K562 (cell line): ENCODE results near the gene TAF11L13. TPM values are rescaled to one million over a fixed set of nuclear protein-coding genes. Genes with fewer than 3 reads are reported as not detected.
"Not testable (repeated sequence)": the region's sequence is repeated elsewhere in the genome, so short reads cannot be mapped to it uniquely, and the experiment has no call there.

Experiments used
- ATAC-seq: fragments of 200-7000 bp; cut with Tn5 transposase; 3 replicates; pipeline ENCODE4 v1.9.1; 2020; ENCODE audit warnings: moderate library complexity
- BruUV-seq: library from RNA; stranded (reverse); fragments of 400-500 nt; replicated peaks from 2 replicates; lab custom pipeline; 2021; lab: Mats Ljungman, UMichigan
- CTCF ChIA-PET: fragments of 300-600 bp; formaldehyde crosslinking; extraction: SDS; loops from one replicate; lab custom pipeline; 2021; ENCODE audit warnings: low intra/inter-chr PET ratio; lab: Yijun Ruan, JAX
- POLR2A ChIA-PET: fragments of 300-600, 350-650 bp; sonication (Branson Sonifier 250); formaldehyde crosslinking; extraction: SDS; loops from one replicate; lab custom pipeline; 2021; ENCODE audit warnings: antibody characterized with exemption, inconsistent platforms; lab: Yijun Ruan, JAX
- DNase-seq, 4 experiments: peaks; one replicate each; pipeline versions ENCODE4 v3.0.0 to v3.0.0-alpha.2; 2011 to 2018; ENCODE audit warnings: low spot score in 3 of 4, mixed read lengths in 3 of 4; ENCODE audit errors: extremely low read depth in 1 of 4
- FAIRE-seq: peaks from 2 replicates; lab custom pipeline; 2011; peaks lifted over from hg19 to GRCh38; lab: Jason Lieb, UNC
- H2AFZ ChIP-seq: 2 replicates; pipeline ENCODE4 v1.6.0; 2011; ENCODE audit warnings: low read depth, low read length, control low read depth, inconsistent platforms
- H3K27ac ChIP-seq: fragments of 200-600 bp; 3 replicates; pipeline ENCODE4 v1.8.0; 2011; ENCODE audit warnings: low read depth, mild to moderate bottlenecking, control low read depth, inconsistent platforms, low read length, moderate library complexity, mixed read lengths; ENCODE audit errors: extremely low read depth
- H3K27me3 ChIP-seq, 2 experiments: fragments of 300-600 bp in 1 of 2; 2 replicates in 1 of 2; 3 replicates in 1 of 2; pipeline versions ENCODE4 v1.6.0 to v1.8.0; 2011; ENCODE audit warnings: inconsistent platforms in 2 of 2, low read length in 2 of 2, mild to moderate bottlenecking in 1 of 2, mixed read lengths in 1 of 2, moderate library complexity in 1 of 2; ENCODE audit not compliant: control insufficient read depth in 2 of 2, insufficient read depth in 2 of 2
- H3K36me3 ChIP-seq: fragments of 300-600 bp; 3 replicates; pipeline ENCODE4 v1.8.0; 2011; ENCODE audit warnings: mild to moderate bottlenecking, low read length, inconsistent platforms; ENCODE audit not compliant: control insufficient read depth, insufficient read depth
- H3K4me1 ChIP-seq, 2 experiments: fragments of 200-600 bp in 1 of 2; replicated peaks in 1 of 2; 2 replicates in 1 of 2; 3 replicates in 1 of 2; pipeline versions ENCODE4 v1.5.1 to v1.8.0; 2011; ENCODE audit warnings: inconsistent platforms in 2 of 2, low read length in 2 of 2, mild to moderate bottlenecking in 1 of 2, mixed read lengths in 1 of 2, moderate library complexity in 1 of 2; ENCODE audit not compliant: control insufficient read depth in 2 of 2, insufficient read depth in 2 of 2
- H3K4me2 ChIP-seq: 2 replicates; pipeline ENCODE4 v1.6.1; 2011; ENCODE audit warnings: low read length, control low read depth, inconsistent platforms, mixed read lengths; ENCODE audit not compliant: insufficient read depth
- H3K4me3 ChIP-seq: fragments of 200-600 bp; sonication (generic), shearing (Covaris generic); 2 replicates; pipeline ENCODE4 v1.5.1; 2016; ENCODE audit warnings: control low read depth, inconsistent platforms
- H3K79me2 ChIP-seq: fragments of 200-600 bp; 3 replicates; pipeline ENCODE4 v1.8.0; 2011; ENCODE audit warnings: low read length, inconsistent platforms; ENCODE audit not compliant: control insufficient read depth, insufficient read depth
- H3K9ac ChIP-seq, 2 experiments: 2 replicates each; pipeline versions ENCODE4 v1.6.0 to v1.6.1; 2011; ENCODE audit warnings: low read depth in 2 of 2, low read length in 2 of 2, control low read depth in 1 of 2, inconsistent platforms in 1 of 2, mild to moderate bottlenecking in 1 of 2, mixed read lengths in 1 of 2; ENCODE audit not compliant: insufficient read depth in 1 of 2
- H3K9me1 ChIP-seq: one replicate; pipeline ENCODE4 v1.6.0; 2011; ENCODE audit warnings: inconsistent platforms, mild to moderate bottlenecking, low read length, moderate library complexity; ENCODE audit not compliant: control insufficient read depth, insufficient read depth
- H3K9me3 ChIP-seq: replicated peaks from 2 replicates; pipeline ENCODE4 v1.5.1; 2011; ENCODE audit warnings: low read depth, low read length, inconsistent platforms; ENCODE audit not compliant: control insufficient read depth, insufficient read depth
- H4K20me1 ChIP-seq: replicated peaks from 2 replicates; pipeline ENCODE4 v1.6.1; 2011; ENCODE audit warnings: low read length, inconsistent platforms, mixed read lengths; ENCODE audit not compliant: control insufficient read depth, insufficient read depth
- C11orf30 ChIP-seq: fragments of 450-650 bp; IDR thresholded peaks from 2 replicates; pipeline ENCODE4 v1.6.1; 2016; ENCODE audit warnings: low read depth, mild to moderate bottlenecking
- HCFC1 ChIP-seq: IDR thresholded peaks from 2 replicates; pipeline ENCODE4 v1.6.1; 2012; ENCODE audit warnings: low read depth, low read length, improper control_type of control experiment
- SNRNP70 ChIP-seq: fragments of 200-400 bp; formaldehyde crosslinking; optimal IDR thresholded peaks from 2 replicates; pipeline ENCODE3; 2017; ENCODE audit warnings: low read depth, low read length
- SRSF9 ChIP-seq: fragments of 200-400 bp; formaldehyde crosslinking; IDR thresholded peaks from 2 replicates; pipeline ENCODE4 v1.6.1; 2017; ENCODE audit warnings: low read depth, low read length, borderline replicate concordance
- YY1 ChIP-seq, 3 experiments: IDR thresholded peaks; 2 replicates each; pipeline ENCODE4 v1.6.1; 2011; ENCODE audit warnings: low read length in 2 of 3, mild to moderate bottlenecking in 2 of 3, moderate library complexity in 2 of 3, borderline replicate concordance in 1 of 3, control low read depth in 1 of 3, low read depth in 1 of 3; ENCODE audit not compliant: insufficient read depth in 3 of 3, insufficient replicate concordance in 2 of 3, control insufficient read depth in 1 of 3, insufficient read length in 1 of 3; ENCODE audit errors: extremely low read depth in 1 of 3
- WGBS: fragments of 100-300 bp; shearing (Covaris generic); methylation state at CpG from one replicate; pipeline ENCODE4 v1.1.6; 2016; ENCODE audit warnings: low coverage, mixed read lengths; ENCODE audit not compliant: insufficient coverage; ENCODE audit errors: missing lambda C conversion rate; 5-methylcytosine and 5-hydroxymethylcytosine counted together
- in situ Hi-C: fragments of 300-500 bp; cut with MboI; formaldehyde crosslinking; loops from 4 replicates; pipeline ENCODE4 v1.15.0; 2018; ENCODE audit warnings: inconsistent platforms, mixed read lengths
- intact Hi-C: fragments of 100-400 bp; cut with micrococcal nuclease; formaldehyde crosslinking; loops from 2 replicates; pipeline ENCODE4 v1.14.2; 2022
- polyA plus RNA-seq, 8 experiments: library from polyadenylated mRNA; depleted of rRNA in 4 of 8; stranded (reverse) in 5 of 8; unstranded in 3 of 8; fragments of >200 nt; fragmentation: Nextera tagmentation in 2 of 8; fragmentation: Illumina TruSeq in 1 of 8; extraction: Ambion mirVana in 2 of 8; extraction: Trizol in 1 of 8; gene quantifications; 2 replicates each; pipeline versions ENCODE4 v1.2.1 to v1.2.3, GENCODE V29; 2011 to 2014; ENCODE audit warnings: inconsistent platforms in 1 of 8, missing spikeins in 1 of 8
- total RNA-seq, 7 experiments: library from RNA; depleted of rRNA in 6 of 7; stranded (reverse); fragments of >200 nt in 6 of 7; fragmentation: Illumina TruSeq in 2 of 7; extraction: Trizol in 2 of 7; gene quantifications; 2 replicates each; pipeline versions ENCODE4 v1.2.1 to v1.2.3, GENCODE V29; 2011 to 2021; ENCODE audit warnings: low replicate concordance in 1 of 7
- TF ChIP-seq, protein P1 (sequence below), 2 experiments: IDR thresholded peaks in 1 of 2; conservative IDR thresholded peaks in 1 of 2; 2 replicates each; pipeline ENCODE4 v1.6.1; 2016; ENCODE audit warnings: low read depth in 2 of 2, mild to moderate bottlenecking in 1 of 2, missing compliant biosample characterization in 1 of 2, missing genetic modification characterization in 1 of 2, moderate library complexity in 1 of 2

Gene TAF11L13
- total and polyA plus RNA-seq, 9 of the 15 experiments (the other 6 are each of a cell fraction or from before 2014, with no cell fraction given) = not detected

DNA sequence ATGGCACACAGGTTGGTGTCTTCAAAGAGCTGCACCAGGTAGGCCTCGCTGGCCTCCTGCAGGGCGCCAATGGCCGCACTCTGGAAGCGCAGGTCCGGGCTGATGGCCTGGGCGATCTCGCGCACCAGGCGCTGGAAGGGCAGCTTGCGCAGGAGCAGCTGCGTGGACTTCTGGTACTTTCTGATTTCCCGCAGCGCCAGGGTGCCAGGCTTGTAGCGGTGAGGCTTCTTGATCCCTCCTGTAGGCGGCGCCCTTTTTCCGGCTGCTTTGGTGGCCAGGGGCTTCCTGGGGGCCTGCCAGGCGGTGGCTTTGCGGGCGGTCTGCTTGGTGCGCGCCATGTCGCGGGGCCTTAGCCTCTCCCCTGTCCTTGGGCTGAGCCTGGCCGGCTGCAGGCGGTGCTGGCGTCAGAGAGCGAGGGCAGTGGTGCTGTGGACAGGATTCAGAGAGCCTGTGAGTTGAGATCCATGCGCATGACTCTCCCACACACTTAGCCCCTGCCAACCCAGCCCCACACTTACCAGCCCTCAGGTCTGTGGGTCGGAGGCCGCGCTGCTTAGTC is 23.4 kb downstream of the TAF11L13 start:
- CTCF ChIA-PET, H3K36me3 ChIP-seq, H3K9ac ChIP-seq, H3K27ac ChIP-seq, H3K9me3 ChIP-seq, FAIRE-seq, intact Hi-C loops, DNase-seq, BruUV-seq, H3K4me3 ChIP-seq, H3K4me1 ChIP-seq, H4K20me1 ChIP-seq, ATAC-seq, POLR2A ChIA-PET, H3K4me2 ChIP-seq, in situ Hi-C loops, H3K9me1 ChIP-seq, H3K79me2 ChIP-seq, H3K27me3 ChIP-seq, H2AFZ ChIP-seq: not testable (repeated sequence)
- 7% methylated on average over 29 of the region's 32 CpGs for WGBS

DNA sequence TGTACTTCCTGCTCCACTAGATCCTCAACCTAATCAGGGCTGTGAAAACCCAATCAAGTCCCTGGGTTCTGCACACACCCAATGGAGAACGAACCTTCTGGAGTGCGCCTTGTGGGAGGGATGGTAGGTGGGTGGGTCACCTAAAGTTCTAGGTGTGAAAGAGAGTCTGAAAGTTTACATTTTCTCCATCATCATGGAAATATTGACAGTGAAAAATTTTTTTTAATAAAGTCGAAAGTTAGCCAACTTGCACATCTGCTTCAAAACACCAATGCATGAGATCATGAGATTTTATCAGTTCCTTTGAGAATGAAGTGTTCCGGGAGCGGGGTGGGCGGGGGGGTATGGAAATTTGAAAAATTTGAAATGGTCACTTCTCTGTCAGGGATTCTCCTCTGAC is 24.0 kb downstream of the TAF11L13 start:
- in situ Hi-C loops = no loop called here
- ATAC-seq (no peak), DNase-seq (no peak), FAIRE-seq (no peak)
- H3K36me3 ChIP-seq = no peaks in the 10 kb centered on the region
- ChIA-PET POLR2A (no interaction called here), CTCF (no interaction called here)
- 0% methylated on average over 5 of the region's 6 CpGs for WGBS
- no peaks in the 10 kb centered on the region for H3K4me1 ChIP-seq
- no peak overlapping the region for H3K9ac ChIP-seq
- H3K27ac ChIP-seq = no peak overlapping the region
- no TSS peak for BruUV-seq
- no peak overlapping the region for H3K4me2 ChIP-seq
- TF ChIP-seq SNRNP70 = no peak
- no peak for TF ChIP-seq YY1 (IDR thresholded peaks at IDR 0.05; ENCODE audit: borderline replicate concordance in 1 of 3, control insufficient read depth in 1 of 3, extremely low read depth in 1 of 3, insufficient read depth in 3 of 3, insufficient read length in 1 of 3, insufficient replicate concordance in 2 of 3, low read depth in 1 of 3, low read length in 2 of 3)
- TF ChIP-seq HCFC1 = no peak
- TF ChIP-seq, protein P1, sequence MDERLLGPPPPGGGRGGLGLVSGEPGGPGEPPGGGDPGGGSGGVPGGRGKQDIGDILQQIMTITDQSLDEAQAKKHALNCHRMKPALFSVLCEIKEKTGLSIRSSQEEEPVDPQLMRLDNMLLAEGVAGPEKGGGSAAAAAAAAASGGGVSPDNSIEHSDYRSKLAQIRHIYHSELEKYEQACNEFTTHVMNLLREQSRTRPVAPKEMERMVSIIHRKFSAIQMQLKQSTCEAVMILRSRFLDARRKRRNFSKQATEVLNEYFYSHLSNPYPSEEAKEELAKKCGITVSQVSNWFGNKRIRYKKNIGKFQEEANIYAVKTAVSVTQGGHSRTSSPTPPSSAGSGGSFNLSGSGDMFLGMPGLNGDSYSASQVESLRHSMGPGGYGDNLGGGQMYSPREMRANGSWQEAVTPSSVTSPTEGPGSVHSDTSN (CRISPR knock-in tag; IDR thresholded peaks at IDR 0.05; ENCODE audit: low read depth) = no peak
- TF ChIP-seq, protein P1 (tag; conservative IDR thresholded peaks at IDR 0.05; ENCODE audit: low read depth) = no peak
- TF ChIP-seq C11orf30 = no peak
- TF ChIP-seq SRSF9 = no peak
- H2AFZ ChIP-seq = no peak overlapping the region
- no peaks in the 10 kb centered on the region for H3K9me3 ChIP-seq
- no peaks in the 10 kb centered on the region for H3K79me2 ChIP-seq
- H3K4me3 ChIP-seq = no peak overlapping the region
- H3K9me1 ChIP-seq = no peaks in the 10 kb centered on the region
- intact Hi-C loops = no loop called here
- H4K20me1 ChIP-seq = no peaks in the 10 kb centered on the region
- no peaks in the 10 kb centered on the region for H3K27me3 ChIP-seq
